ENCODE data around the gene HOXC10. TPM values are rescaled to one million over a fixed set of nuclear protein-coding genes. Genes with fewer than 3 reads are reported as not detected.

The HOXC10 gene
- total and polyA plus RNA-seq, 2 experiments from 2014 or later = not detected

DNA sequence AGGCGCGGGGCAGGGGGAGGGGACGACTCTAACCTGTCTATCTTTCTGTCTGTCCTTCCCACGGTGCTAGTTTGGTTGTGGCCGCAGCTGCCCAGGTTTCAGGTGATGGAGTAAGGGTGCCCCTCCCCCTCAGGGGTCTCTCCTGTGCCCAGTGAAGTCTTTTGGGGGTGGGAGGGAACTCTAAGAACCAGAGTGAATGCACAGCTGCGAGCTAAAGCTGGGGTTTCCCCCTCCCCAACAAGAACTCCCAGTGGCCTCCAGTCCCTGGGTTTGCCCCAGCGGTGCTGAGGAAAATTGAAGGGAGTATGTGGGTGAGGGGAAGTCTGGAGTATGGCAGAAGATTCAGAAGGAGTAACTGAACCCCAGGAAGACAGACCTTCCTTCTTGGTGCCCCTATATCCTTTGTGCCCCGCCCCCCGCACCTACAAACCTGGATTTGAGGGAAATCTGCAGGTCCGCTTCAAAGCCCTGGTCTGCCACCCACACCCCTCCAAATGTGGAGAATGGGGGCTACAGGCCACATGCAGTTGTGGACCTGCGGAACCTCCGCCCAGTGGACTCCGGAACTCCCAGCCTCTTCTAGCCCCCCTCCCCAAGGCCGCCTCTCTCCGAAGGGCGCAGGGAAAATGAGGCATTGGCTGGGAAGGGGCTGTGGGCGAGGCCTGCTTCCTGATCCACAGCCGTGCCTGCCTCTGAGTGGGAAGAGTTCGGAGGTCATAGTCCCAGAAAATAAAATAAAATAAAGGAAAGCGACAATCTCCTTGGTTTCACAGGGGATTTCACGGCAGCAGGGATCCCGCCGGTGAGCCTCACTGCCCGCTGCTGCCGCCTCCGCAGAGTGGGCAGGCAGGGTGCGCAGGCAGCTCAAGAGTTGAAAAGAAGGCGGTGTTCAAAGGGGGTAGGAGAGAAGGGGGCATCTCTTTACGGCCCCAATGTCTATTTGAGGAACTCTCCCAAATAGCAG lies 11.6 kb downstream of the HOXC10 start:
- Mint-ChIP-seq H3K4me3 (peak overlapping the region; percentile 55), H3K36me3 (ENCODE audit: low read depth) (no peaks in the 10 kb centered on the region), H3K27me3 (ENCODE audit: insufficient read depth, low read depth, poor library complexity) (peaks cover 100% of the 10 kb centered on the region), H3K9me3 (peaks cover 3% of the 10 kb centered on the region), H3K27ac (no peak overlapping the region), H3K4me1 (peaks cover 42% of the 10 kb centered on the region)
- peak overlapping the region; percentile 81 for H3K4me2 ChIP-seq
- H3F3A ChIP-seq (replicated peaks; ENCODE audit: low read depth) = peaks cover 33% of the 10 kb centered on the region
- ATAC-seq (peak; percentile 2; the same call in 2 of the 3 replicates), DNase-seq (ENCODE audit: low spot score) (peak; percentile 62)
- H3K4me3 ChIP-seq = peak overlapping the region; percentile 51
- H3K4me1 ChIP-seq (ENCODE audit: insufficient read depth) = peaks cover 30% of the 10 kb centered on the region
- no peaks in the 10 kb centered on the region for H3K79me2 ChIP-seq (replicated peaks; ENCODE audit: insufficient read depth)
- H4K20me1 ChIP-seq (replicated peaks; ENCODE audit: insufficient read depth) = peaks cover 13% of the 10 kb centered on the region
- H3K36me3 ChIP-seq (ENCODE audit: insufficient read depth) = no peaks in the 10 kb centered on the region
- no peaks in the 10 kb centered on the region for H3K9me2 ChIP-seq (ENCODE audit: insufficient read depth)
- H3K27ac ChIP-seq (ENCODE audit: low read depth) = no peak overlapping the region
- no peak overlapping the region for H2AFZ ChIP-seq
- peaks cover 100% of the 10 kb centered on the region for H3K27me3 ChIP-seq (ENCODE audit: insufficient read depth)
- TF ChIP-seq, protein P1, sequence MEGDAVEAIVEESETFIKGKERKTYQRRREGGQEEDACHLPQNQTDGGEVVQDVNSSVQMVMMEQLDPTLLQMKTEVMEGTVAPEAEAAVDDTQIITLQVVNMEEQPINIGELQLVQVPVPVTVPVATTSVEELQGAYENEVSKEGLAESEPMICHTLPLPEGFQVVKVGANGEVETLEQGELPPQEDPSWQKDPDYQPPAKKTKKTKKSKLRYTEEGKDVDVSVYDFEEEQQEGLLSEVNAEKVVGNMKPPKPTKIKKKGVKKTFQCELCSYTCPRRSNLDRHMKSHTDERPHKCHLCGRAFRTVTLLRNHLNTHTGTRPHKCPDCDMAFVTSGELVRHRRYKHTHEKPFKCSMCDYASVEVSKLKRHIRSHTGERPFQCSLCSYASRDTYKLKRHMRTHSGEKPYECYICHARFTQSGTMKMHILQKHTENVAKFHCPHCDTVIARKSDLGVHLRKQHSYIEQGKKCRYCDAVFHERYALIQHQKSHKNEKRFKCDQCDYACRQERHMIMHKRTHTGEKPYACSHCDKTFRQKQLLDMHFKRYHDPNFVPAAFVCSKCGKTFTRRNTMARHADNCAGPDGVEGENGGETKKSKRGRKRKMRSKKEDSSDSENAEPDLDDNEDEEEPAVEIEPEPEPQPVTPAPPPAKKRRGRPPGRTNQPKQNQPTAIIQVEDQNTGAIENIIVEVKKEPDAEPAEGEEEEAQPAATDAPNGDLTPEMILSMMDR (conservative IDR thresholded peaks at IDR 0.05; ENCODE audit: low read depth in 2 of 2) = no peak
- TF ChIP-seq EZH2 (IDR thresholded peaks at IDR 0.05; ENCODE audit: low read depth, unreplicated experiment) (peak; percentile 88), JUNB (IDR thresholded peaks at IDR 0.05; ENCODE audit: unreplicated experiment) (no peak), EZH2phosphoT487 (IDR thresholded peaks at IDR 0.05; ENCODE audit: unreplicated experiment) (peak; percentile 14), STAT1 (IDR thresholded peaks at IDR 0.05; ENCODE audit: unreplicated experiment) (no peak), ZNF114 (CRISPR knock-in tag; IDR thresholded peaks at IDR 0.05) (no peak), CREB1 (CRISPR knock-in tag; IDR thresholded peaks at IDR 0.05; ENCODE audit: low read depth) (no peak), NANOG (IDR thresholded peaks at IDR 0.05; ENCODE audit: borderline replicate concordance) (no peak)
- TF ChIP-seq, protein P2, sequence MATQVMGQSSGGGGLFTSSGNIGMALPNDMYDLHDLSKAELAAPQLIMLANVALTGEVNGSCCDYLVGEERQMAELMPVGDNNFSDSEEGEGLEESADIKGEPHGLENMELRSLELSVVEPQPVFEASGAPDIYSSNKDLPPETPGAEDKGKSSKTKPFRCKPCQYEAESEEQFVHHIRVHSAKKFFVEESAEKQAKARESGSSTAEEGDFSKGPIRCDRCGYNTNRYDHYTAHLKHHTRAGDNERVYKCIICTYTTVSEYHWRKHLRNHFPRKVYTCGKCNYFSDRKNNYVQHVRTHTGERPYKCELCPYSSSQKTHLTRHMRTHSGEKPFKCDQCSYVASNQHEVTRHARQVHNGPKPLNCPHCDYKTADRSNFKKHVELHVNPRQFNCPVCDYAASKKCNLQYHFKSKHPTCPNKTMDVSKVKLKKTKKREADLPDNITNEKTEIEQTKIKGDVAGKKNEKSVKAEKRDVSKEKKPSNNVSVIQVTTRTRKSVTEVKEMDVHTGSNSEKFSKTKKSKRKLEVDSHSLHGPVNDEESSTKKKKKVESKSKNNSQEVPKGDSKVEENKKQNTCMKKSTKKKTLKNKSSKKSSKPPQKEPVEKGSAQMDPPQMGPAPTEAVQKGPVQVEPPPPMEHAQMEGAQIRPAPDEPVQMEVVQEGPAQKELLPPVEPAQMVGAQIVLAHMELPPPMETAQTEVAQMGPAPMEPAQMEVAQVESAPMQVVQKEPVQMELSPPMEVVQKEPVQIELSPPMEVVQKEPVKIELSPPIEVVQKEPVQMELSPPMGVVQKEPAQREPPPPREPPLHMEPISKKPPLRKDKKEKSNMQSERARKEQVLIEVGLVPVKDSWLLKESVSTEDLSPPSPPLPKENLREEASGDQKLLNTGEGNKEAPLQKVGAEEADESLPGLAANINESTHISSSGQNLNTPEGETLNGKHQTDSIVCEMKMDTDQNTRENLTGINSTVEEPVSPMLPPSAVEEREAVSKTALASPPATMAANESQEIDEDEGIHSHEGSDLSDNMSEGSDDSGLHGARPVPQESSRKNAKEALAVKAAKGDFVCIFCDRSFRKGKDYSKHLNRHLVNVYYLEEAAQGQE (IDR thresholded peaks at IDR 0.05; ENCODE audit: unreplicated experiment) = no peak
- TF ChIP-seq, protein P3, sequence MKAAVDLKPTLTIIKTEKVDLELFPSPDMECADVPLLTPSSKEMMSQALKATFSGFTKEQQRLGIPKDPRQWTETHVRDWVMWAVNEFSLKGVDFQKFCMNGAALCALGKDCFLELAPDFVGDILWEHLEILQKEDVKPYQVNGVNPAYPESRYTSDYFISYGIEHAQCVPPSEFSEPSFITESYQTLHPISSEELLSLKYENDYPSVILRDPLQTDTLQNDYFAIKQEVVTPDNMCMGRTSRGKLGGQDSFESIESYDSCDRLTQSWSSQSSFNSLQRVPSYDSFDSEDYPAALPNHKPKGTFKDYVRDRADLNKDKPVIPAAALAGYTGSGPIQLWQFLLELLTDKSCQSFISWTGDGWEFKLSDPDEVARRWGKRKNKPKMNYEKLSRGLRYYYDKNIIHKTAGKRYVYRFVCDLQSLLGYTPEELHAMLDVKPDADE (IDR thresholded peaks at IDR 0.05) = no peak

All from GM23338 (cell line).